A673 (cell line): ENCODE results near the gene UBE2U.

Experiments used
- CTCF ChIP-seq: fragments of 300-800, 200-600 bp; sonication (generic); conservative IDR thresholded peaks from 2 replicates; pipeline ENCODE4 v1.5.1; 2017; ENCODE audit warnings: low read depth, mild to moderate bottlenecking, antibody characterized with exemption, low read length, moderate library complexity, mixed read lengths
- EZH2 ChIP-seq: fragments of 200-600 bp; sonication (generic); IDR thresholded peaks from 2 replicates; pipeline ENCODE4 v1.6.1; 2017; ENCODE audit warnings: borderline replicate concordance, low read depth, mild to moderate bottlenecking, mixed read lengths, antibody characterized with exemption, low read length; ENCODE audit not compliant: poor library complexity, severe bottlenecking

GRCh38 chr1:64269558-64269884, 66.1 kb downstream of the UBE2U start:
- TF ChIP-seq CTCF (no peak), EZH2 (no peak)
